HG03108 (cell line): ENCODE results near the gene CAMKMT.

ENCODE experiments used
- ATAC-seq: cut with Tn5 transposase; IDR thresholded peaks from one replicate; pipeline ENCODE4 v1.9.1; 2021; ENCODE audit warnings: moderate library complexity; ENCODE audit not compliant: unreplicated experiment

The CAMKMT gene

GRCh38 chr2:44548221-44549098 is 186.7 kb downstream of the CAMKMT start:
- ATAC-seq: no peak

GRCh38 chr2:44549099-44549471 is 187.3 kb downstream of the CAMKMT start:
- ATAC-seq: no peak

DNA sequence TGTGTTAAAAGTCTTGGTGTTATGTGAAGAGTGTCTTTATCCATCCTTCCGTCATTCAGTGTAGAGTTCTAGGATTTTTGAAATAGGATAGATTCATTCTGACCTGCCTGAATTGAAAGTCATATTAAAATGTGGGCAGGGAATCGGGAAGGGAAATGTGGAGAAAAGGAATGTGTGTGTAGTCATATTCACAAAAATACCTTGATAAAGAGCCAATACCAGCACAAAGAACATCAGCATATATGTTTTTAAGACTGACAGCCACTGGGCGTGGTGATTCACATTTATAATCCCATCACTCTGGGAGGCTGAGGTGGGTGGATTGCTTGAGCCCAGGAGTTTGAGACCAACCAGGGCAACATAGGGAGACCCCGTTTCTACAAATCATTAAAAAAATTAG is 188.1 kb downstream of the CAMKMT start:
- ATAC-seq: no peak

- no peak for ATAC-seq
Measured at GRCh38 chr2:44550561-44550960, 188.8 kb downstream of the CAMKMT start.

DNA sequence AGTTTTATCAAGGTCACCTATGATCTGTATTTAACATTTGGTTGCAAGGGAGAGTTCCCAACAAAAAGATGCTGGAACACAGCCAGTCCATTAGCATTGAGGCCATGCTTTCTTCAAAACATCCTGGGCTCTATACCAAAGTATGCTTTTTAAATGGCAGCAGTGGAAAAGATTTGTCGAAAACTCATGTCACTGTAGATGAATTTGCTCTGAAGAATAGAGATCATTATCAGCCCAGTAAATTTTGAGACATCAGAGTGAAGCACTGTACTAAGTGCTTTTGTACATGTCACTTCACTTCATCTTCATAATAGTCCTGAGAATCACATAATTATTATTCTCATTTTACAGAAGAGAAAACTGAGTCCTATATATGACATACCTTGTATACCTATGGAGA is 189.8 kb downstream of the CAMKMT start:
- ATAC-seq: no peak

GRCh38 chr2:44553456-44553855 is 191.7 kb downstream of the CAMKMT start:
- no peak for ATAC-seq

GRCh38 chr2:44555700-44556099 is 194.0 kb downstream of the CAMKMT start:
- ATAC-seq: no peak

DNA sequence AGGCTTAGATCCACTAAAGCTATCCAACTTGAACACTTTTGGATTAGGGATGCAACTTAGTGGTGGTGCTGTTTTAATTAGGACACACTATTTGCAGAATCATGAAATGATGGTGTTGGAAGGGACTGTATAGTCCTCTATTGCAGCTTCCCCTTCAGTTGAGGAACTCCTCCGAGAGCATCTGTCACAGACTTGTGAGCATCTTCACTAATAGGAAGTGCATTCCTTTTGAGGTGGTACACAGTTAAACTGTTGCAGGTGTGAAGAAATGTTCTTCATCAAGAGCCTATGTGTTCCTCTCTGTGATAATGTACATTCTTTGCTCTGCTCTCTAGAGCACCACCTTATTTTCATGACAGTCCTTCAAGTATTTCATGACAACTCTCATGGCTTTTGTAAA is 197.4 kb downstream of the CAMKMT start:
- no peak for ATAC-seq

GRCh38 chr2:44560352-44560751 is 198.6 kb downstream of the CAMKMT start:
- ATAC-seq: no peak

DNA sequence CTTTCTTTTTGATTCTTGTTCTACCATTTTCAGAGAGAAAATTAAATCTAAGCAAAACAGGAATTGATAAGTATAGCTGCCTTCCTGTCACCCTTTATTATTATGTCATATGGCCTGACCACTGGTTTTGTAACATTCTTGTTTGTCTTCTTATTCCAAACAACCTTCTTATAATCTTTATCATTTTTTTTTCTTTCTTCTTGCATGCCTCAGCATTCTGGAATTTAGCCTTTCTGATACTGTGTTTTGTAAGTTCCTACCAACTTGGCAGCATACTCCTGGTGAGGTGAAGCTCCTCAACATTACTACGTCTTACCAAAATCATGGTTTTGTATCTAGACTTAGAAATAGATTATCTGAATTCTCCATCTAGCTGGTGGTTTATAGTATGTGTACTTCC is 199.2 kb downstream of the CAMKMT start:
- no peak for ATAC-seq

- no peak for ATAC-seq
Measured at GRCh38 chr2:44562737-44563136, 201.0 kb downstream of the CAMKMT start.

GRCh38 chr2:44564752-44565151 is 203.0 kb downstream of the CAMKMT start:
- ATAC-seq: no peak

DNA sequence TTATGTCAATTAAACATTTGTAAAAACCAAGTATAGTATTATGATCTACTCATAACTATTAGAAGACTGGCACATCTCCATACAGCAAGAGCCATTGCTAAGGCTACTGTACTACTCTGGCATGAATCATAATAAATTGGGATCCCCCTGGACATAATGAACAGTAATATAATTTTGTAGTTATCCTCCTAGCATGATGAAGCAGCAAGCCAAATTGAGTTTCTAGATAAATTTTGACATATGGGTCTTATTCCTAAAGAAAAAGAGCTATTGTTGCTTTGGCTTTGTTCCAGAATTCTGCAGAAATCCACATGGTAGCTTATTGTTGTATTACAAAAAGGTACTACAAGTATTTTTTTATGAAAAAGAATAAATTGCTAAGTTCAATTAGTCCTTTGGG is 204.3 kb downstream of the CAMKMT start:
- ATAC-seq: no peak

DNA sequence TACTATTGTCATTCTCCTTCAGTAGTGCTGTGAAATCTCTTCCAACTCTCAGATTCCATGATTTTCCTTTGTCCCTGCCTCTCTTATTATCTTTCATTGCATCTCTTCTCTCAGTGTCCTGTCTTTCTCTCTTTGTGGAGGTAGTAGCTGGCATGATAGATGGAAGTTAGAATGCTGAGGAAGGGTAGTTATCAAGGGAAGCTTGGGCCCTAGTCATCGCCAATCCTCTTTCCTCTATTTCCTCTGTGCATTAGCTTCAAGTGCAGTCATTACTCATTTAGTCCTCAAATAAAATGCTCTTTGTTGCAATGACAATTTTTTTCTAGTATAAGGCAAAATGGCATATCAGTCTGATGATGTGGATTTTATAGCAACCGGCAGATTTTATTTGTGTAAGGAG is 207.7 kb downstream of the CAMKMT start:
- ATAC-seq: no peak

DNA sequence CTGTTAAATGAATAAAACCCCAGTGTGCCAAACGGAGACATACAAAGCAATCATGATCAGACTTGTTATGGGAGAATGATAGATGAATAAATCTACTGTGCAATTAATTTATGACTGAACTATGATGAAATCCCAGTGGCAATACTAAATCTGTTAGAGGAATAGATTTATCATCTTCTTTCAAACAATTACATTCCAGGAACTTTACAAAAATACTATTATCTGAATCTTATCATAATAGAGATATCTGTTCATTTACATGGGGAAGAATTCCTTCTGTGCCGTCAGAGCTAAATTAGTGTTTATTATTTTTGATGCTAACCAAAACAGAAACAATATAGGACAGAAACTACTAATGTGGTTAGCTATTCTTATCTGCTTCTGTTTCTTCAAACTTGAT is 208.5 kb downstream of the CAMKMT start:
- ATAC-seq: no peak

DNA sequence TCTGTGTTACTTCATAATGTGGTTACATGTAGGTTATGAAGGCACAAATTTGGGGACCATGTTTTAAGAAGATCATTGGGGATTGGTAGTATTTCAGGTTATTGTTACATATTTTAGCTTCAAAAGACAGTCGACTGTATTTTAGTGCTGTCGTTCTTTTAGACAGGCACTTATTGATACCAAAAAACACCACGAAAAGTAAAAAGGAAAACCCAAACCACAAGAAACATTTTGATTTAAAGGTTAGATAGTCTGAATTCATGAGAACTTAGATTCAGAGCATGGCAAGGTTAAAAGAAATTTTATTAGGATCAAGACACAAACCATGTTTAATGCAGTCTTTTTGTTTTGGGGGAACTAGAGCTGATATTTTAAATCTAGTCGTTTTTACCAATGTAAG is 209.0 kb downstream of the CAMKMT start:
- no peak for ATAC-seq

DNA sequence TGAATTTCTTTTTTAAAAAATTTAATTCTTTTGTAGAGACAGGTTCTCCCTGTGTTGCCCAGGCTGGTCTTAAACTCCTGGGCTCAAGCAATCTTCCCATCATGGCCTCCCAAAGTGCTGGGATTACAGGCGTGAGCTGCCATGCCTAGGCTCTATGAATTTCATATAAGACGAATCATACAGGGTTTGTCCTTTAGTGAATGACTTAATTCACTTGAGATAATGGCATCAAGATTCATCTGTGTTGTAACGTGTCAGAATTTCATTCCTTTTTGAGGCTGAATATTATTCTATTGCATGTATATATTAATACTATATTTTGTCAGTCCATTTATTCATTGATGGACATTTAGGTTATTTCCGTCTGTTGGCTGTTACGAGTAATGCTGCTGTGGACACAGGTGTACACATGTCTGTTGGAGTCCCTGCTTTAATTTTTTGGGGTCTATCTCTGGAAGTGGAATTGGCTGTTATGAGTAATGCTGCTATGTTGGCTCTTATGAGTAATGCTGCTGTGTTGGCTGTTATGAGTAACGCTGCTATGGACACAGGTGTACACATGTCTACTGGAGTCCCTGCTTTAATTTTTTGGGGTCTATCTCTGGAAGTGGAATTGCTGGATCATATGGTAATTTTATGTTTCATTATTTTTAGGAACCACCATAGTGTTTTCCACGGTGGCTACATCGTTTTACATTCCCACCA is 210.6 kb downstream of the CAMKMT start:
- no peak for ATAC-seq

- no peak for ATAC-seq
Measured at GRCh38 chr2:44573996-44574395, 212.2 kb downstream of the CAMKMT start.

- no peak for ATAC-seq
Measured at GRCh38 chr2:44578471-44579093, 216.8 kb downstream of the CAMKMT start.

DNA sequence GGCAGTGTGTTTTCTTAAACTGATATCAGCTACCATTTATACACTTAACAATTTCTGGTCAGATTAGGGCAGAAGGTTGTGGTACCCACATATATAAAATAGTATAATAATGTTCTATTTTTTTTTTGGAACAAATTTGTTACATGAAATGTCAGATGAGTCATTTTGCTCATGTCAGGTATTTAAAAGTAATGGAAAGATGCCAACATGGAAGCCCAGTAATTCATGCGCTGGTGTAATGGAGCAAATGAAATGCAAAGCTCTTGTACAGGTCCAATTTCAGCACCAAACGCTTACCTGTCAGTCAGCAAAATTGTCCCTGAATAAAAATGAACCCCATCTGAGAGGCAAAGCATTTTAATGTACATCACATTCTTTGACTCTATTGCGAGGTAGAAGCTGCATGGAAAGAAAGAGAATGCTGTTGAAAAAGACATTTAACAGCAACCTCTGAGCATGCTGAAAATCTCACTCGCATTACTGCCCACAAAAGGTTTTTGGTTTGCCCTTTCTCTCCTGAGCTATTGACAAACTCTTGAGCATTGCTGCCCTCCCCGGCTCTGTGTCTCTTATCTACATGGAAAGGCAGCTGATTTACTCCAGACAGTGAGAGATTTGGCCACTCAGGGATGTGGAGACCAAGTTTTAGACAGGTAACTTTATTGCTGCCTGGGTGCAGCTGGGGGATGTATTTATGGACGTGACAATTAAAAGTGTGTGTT is 217.5 kb downstream of the CAMKMT start:
- no peak for ATAC-seq

DNA sequence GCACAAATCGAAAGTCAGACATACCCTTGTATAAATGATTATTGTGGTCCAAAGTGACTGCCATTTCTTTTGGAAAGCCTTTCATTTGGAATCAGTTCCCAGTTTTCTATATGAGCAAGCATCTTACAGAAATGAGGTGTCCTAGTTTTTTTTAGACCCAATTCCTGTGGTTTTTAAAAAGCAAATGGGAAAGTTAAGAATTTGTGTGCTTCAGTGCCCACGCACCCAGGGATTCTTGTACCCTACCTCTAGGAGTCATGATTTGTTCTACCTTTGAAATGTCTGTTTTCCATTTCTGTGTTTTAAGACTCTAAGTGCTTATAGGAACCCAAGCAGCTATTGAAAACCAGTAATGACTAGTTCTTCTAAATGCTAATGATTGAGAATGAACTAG is 218.1 kb downstream of the CAMKMT start:
- ATAC-seq: no peak
